ENCODE data around the gene SRRM5. TPM values are rescaled to one million over a fixed set of nuclear protein-coding genes. Genes with fewer than 3 reads are reported as not detected.
"Not testable (repeated sequence)": the region's sequence is repeated elsewhere in the genome, so short reads cannot be mapped to it uniquely, and the experiment has no call there.

The SRRM5 gene
- total RNA-seq, 1 experiment from 2014 or later = 0.30 TPM

DNA sequence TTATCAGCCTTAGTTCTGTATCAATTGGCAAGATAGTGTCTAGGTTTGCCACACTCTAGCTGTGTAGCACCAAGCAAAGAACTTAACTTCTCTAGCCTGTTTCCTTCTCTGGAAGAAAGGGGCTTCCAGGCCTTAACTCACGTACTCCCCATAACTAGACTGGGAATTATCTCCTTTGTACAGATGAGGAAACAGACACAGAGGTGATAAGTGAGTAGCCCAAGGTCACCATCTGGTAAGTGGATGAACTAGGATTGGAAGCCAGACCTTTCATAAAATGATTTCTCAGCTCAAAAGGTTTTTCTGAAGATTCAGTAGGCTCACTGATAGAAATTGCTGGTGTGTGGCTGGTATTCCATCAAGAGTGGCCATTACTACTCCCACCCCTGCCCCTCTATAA, 4.4 kb downstream of the SRRM5 start:
- DNase-seq (ENCODE audit: low read depth) = no peak

DNA sequence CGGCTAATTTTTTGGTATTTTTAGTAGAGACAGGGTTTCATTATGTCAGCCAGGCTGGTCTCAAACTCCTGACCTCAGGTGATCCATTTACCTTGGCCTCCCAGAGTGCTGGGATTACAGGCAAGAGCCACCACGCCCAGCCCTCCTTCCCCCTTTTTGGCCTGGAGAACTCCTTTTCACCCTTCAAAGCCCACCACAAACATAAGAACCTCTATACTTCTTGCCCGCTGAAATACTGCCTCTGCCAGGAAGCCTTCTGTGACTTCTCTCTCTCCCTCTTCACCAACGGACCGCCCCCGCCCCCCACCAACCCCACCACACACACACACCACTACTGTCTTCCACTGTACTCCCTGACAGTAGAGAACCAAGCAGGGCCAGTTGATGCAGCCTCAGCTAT, 5.1 kb downstream of the SRRM5 start:
- no peak for DNase-seq (ENCODE audit: low read depth)

DNA sequence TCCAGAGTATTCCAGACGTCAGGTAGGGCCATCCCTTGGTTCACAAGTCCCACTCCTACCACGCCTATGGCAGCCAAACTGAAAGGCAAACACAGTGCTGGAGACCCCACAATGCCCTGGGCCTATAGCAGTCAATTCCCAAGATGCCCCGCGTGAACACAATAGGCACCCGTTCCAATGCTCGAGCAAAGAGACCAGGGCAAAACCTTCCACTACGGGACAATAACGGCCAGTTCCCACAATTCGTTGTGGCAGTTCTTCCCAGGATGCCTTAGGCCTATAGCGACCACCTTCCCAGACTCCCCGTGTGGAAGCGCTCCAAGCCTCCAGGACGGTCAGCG, 7.0 kb downstream of the SRRM5 start:
- DNase-seq (ENCODE audit: low read depth) = no peak

DNA sequence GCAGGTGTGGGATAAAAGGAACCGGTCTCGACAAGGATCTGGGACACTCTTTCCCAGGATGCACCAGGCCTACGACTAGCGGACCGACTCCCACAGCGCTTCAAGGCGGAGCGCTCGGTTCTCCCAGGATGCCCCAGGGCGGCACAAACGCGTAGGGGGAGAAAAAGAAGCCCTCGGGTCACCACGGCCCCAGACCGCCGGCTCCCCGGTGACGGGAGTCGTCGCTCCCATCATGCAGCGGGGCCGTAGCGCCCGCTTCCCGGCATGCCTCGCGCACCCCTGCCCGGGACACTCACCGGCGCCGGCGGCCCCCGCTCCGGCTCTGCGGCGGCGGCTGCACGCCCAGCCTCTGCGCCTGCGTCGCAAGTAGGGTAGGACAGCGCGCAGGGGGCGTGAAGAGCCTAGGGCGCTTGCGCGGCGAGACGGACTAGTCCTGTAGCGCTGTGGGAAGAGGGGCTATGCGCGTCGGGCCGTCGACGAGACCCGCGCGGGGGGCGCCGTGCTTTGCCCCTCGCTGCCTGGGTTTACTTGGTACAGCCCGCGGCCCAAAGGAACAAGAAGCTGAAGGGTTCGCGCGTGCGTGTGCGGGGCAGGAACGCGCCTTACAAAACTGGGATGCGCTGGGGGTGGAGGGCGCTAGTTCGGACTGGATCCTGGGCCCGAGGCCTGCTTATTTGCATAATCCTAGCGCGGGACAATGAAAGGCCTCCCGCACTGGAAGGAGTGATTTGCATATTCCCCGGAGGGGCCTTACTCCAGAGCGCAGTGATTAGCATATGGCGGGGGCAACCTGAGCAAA, 7.6 kb downstream of the SRRM5 start, which contains the start of gene ZNF428:
ZNF428 (minus strand) TSS at position 368 of the 799 bp plus-strand sequence. CDS start 5,325 bp downstream, outside the sequence.
- DNase-seq (ENCODE audit: low read depth) = peak; percentile 85

DNA sequence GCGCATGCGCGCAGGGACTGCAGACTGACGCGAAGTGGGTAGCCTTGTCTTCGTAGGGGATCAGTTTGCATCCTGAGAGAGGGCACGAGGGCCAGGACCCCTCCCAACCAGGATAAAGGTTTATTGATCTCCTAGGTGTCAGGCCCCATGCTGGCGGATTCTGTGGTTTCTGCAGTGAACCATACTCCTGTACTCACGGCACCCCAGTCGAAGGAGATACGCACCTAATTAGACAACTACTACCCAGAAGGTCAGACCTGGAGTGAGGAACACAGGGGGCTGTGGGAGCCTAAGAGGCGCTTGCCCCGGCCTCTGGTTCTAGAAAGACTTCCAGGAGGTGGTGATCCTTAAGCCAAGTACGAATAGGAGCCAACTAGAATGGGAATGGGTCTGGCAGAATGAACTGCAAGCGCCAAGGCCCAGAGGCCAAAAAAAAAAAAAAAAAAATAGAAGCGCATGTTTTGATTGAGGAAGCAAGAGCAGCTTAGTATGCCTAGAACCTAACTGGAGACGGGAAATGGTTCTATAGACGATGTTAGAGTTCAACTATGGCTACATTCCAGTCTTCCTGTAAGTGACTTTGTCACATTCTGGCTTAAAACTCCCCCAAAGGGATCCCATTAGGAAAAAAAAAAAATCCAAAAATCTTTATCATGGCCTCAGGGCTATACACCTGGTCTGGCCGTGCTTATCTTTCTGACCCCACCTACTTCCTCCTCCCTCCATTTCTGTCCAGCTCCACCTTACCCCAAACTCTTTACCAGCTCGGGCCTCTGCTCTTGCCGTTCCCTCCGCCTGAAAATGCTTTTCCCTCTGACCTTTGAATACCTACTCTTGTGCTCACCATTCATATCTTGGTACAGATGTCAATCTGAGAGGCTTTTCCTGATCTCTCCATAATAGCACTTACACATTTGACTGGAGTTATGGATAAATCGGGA, 8.4 kb downstream of the SRRM5 start:
- no peak for DNase-seq (ENCODE audit: low read depth)

DNA sequence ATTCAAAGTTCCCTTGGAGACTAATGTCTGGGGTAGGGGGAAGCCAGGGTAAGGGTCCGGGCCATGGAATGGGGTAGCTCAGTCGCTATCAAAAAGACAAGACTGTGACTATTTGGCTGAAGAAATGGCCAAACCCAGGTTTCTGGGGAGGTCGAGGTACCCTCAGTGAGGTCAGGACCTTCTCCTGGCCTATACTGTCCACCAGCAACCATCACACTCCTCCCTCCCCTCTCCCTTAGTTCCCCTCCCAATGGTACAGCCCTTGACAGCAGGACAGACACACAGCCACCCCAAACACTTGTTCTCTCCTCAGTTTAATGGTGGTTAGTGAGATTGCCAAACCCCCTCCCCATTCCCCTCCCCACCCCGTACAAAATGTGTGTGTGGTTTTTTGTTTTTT, 10.2 kb downstream of the SRRM5 start:
- no peak for DNase-seq (ENCODE audit: low read depth)

DNA sequence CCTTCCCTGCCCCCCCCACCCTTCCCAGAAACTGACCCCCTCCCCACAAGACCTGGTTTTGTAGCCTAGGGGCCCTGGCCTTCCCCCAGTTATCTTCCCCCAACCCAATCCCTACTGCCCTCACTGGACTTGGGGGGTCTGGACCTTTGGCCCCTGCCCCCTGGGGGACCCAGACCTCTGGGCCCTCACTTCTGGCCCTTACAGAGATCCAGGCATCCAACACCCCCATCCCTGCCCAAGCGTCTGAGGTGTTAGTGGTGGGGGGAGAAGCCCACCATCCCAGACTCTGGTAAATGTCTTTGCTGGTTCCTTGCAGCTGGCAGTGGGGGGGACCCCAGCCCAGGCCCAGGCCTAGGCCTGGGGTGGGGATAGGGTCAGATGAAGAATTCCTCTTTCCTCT, 11.1 kb downstream of the SRRM5 start:
- DNase-seq (ENCODE audit: low read depth) = no peak

DNA sequence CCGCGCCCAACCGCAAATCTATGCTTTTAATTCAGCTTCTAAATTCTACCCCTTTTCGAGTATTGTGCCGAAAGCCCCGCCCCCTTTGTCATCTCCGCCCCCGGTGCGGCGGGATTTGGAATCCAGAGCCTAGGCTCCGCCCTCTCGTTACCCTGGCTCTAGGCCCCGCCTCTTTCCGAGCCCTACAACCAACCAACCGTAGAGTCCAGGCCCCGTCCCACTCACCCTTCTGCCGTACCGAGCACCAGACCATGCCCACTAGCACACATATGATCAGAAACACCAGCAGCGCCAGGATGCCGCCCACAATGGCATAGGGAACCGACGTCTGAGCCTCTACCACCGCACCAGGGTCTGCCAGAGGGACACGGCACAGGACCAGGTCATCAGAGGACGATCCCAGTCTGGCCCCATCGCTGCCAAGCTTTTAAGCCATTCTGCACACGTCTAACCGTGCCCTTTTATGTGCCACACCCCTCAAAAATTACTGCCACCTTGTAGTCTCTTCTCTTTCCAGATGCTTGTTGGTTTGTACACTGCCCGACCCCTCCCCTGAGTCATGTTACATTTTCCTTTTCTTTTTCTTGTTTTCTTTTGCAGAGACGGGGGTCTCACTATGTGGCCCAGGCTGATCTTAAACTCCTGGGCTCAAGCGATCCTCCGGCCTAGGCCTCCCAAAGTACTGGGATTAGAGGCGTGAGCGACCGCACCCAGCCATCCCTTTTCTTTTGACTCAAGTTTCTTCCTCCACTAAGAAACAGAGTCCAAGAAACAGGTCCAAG, 12.2 kb downstream of the SRRM5 start:
- DNase-seq (ENCODE audit: low read depth) = no peak

DNA sequence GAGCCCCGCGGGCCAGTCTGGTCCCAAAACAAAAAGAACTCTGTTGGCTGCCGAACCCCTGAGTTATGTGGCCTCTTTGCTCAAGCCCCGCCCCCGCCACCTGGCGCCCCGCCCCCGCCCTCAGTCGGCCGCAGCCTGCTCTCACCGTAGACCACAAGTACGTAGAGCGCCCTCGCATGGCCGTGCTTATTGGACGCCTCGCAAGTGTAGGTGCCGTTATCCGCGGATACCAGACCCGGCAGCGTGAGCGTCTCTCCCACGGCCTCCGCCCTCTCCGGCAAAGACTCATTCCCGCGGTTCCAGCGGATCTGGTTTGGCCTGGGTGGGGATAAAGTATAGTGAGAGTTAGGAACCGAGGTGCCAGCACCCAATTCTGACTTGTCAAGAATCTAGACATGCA, 13.0 kb downstream of the SRRM5 start:
- DNase-seq (ENCODE audit: low read depth) = no peak

DNA sequence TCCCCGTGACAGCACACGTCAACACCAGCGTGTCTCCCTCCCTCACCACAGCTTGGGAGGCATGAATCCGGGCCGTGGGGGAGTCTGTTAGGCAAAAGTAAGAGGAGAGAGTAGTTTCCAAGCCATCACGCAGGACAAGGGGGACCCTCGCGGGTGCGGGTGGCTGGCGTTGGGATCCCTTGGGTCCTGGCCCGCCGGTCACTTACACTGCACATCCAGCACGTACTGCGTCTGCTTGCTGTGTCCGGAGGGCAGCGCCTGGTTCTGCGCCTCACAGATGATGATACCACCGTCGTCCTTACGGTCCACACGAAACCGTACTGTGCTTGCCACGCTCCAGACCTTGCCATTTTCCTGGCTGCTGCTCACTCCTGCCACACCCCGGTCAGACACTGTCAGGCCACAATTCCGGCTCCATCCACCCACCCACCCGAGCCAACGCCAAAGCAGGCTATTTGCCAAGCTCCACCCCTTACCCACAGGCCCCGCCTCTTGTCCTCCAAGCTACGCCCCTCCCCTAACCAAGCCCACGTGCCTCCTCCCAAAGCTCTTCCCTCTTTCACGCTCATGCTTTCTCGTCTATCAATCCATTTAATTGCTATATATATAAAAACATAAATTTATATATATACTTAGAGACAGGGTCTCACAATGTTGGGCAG, 14.2 kb downstream of the SRRM5 start:
- DNase-seq (ENCODE audit: low read depth) = no peak

DNA sequence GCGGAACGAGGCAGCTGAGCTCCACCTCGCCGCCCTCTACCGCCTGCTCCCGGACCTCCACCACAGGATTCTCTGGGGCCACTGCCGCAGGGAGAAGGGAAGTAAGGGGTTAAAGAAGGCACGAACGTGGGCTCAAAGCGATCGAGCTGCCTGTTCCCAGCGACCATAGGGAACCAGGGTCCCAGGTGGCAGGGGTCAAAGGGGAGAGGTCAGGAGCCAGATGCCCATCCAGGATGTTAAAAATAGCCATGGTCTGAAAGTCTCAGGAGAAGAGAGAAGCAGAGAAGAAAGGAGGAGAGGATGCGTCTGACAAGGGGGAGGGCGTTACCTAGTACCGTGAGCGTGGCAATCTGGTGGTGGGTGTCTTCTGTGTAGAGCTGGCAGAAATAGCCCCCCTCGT, 14.9 kb downstream of the SRRM5 start:
- DNase-seq (ENCODE audit: low read depth) = no peak

DNA sequence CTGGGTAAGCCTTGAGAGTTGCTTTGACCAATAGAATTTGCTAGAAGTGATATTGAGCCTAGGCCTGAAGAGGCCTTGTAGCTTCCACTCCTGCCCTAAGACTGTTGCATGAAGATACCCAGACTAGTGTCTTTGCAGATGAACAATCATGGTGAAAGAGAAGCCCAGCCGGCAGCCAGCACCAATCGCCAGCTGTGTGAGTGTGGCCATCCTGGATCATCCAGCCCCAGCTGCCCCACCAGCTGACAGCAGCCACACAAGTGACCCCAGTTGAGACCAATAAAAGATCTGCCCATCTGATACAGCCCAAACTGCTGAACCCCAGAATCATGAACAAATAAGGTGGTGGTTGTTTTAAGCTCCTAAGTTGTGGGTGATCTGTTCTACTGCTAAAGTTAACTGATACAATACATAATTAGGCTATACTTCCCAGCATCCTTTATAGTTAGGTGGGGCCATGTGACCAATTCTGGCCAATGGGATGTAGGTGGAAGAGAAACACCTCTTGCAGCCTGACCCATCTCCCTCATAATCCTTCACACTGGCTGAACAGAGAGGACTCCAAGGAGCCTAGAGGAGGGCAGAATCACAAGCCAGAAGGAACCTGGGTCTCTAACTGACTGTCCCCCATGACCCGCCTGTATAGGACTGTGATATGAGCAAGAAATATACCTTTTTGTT, 16.9 kb downstream of the SRRM5 start:
- no peak for DNase-seq (ENCODE audit: low read depth)

DNA sequence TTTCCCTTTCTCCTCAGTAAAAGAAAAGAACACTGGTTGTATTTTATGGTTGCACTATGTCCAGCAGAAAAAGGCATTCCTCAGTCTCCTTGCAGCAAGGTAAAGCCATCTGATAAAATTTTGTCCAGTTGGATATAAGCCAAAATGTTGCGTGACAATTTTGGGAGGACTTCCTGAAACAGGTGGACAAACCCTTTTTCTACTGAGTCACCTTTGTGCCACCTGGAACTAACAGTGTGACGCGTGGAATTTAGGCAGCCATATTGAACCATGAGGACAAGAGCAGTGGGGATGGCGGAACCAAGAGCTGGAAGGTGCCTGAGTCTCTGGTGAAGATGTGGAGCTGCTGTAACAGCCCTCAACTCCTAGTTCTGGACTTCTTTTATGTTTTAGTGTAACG, 19.6 kb downstream of the SRRM5 start:
- DNase-seq (ENCODE audit: low read depth) = no peak

DNA sequence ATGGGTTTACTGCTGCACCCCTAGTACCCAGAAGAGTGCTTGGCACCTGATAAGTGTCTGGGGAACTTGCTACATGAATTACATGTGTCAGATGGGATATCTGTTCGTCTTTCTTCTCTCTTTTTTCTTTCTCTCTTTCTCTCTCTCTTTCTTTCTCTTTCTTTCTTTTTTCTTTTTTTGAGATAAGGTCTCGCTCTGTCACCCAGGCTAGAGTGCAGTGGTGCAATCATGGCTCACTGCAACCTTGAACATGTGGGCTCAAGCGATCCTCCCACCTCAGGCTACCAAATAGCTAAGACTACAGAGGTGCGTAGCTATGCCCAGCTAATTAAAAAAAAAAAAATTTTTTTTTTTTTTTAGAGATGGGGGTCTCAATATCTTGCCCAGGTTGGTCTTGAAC, 21.6 kb downstream of the SRRM5 start:
- DNase-seq (ENCODE audit: low read depth) = no peak

DNA sequence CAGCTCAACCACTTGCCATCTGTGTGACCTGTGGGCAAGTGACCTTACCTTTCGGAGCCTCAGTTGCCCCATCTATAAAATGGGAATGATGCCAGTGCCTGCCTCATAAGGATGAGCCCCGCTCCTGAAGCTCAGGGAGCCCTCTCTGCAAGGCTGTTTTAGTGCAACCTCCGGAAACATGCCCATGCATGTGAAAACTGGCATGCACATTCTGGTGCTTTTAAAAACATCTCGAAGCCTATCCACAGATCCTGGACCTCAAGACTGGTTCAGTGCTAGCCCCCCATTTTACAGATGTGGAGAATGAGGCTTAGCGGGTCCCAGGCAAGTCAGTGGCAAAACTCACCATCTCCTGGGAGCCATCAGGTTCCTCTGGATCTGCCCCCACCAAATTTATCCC, 22.2 kb downstream of the SRRM5 start:
- DNase-seq (ENCODE audit: low read depth) = no peak

DNA sequence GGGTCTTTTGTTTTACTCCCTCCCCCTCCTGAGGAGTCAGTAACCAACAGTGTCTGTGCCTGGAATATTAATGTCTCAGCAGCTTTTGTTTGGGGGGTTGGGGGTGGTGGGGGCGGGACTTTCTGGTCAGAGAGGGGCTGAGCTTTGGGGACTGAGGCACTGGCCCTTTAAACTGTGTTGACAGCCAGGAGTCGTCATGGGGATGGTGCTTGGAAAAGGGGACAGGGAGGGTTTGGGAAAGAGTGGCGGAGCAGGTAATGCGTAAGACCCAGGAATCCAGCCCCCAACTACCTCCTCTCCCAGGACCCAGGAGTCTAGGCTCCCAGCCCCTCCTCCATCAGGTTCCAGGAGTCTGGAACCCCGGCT, 22.6 kb downstream of the SRRM5 start:
- no peak for DNase-seq (ENCODE audit: low read depth)

DNA sequence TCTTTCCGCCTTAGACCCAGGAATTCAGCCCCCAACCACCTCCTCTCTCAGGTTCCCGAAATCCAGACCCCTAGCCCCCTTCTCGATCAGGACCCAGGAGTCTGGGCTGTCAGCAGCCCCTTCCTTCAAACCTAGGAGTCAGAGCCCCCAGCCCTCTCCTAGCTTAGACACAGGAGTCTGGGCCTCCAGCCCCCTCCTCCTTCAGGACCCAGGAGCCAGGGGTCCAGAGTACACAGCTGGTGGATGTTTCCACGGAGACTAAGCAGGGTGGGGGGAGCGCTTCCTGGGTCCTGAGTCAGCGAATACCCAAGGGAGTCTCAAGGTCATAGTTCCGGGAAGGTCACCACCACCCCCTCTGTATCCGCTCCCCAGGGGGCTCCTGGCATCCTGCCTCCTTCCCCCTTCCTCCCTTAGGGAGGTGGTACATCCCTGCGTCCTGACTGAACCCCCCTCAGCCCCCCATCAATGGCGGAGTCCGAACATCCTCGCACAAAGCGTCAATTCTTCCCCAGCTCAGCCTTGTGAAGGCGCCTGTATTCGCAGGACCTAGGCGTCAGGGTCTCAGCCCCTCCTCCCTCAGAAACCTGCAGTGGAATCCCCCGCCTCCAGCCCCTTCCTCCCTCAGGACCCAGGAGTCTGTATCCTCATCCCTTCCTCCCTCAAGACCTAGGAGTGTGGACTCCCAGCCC, 23.1 kb downstream of the SRRM5 start:
- no peak for DNase-seq (ENCODE audit: low read depth)

DNA sequence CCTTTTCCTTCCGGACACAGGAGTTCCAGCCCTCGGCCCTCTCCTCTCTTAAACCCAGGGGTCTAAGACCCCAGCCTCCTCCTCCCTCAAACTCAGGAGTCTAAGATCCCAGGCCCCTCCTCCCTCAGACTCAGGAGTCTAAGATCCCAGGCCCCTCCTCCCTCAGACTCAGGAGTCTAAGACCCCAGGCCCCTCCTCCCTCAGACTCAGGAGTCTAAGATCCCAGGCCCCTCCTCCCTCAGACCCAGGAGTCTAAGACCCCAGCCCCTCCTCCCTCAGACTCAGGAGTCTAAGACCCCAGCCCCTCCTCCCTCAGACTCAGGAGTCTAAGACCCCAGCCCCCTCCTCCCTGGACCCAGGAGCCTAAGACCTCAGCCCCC, 23.7 kb downstream of the SRRM5 start:
- not testable (repeated sequence) for DNase-seq (ENCODE audit: low read depth)

DNA sequence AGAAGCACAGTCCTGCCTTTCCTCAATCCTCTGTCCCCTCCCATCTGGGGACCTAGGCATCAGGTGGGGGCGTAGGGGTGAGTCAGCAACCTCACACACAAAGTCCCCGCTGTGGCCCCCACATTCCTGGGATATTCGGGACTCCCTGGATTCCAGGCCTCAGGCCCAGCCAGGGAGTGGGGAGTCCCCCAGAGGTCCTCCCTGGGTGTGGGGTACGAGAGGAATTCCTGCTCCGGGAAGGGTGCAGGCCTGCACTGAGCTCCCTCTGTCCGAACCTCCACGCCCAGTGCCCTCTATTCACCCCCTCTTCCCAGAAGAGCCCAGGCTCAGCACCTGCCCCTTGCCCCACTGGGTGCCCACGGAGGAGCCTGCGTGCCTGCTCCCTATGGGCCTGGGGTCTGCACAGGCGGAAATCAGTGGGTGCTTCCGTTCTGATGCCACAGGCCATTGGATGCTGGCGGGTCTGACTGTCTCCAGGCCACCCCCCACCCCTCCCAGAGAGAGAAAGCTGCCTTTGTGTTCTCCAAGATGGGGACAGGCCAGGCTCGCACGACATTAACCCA, 24.3 kb downstream of the SRRM5 start:
- peak; percentile 35 for DNase-seq (ENCODE audit: low read depth)

Measured in M059J (cell line).